Measurements from ENCODE around the gene RPS6KA4.

- TF ChIP-seq CTCF (IDR thresholded peaks at IDR 0.05) (no peak), POLR2A (IDR thresholded peaks at IDR 0.05) (no peak)
These were observed 57.2 kb downstream of the RPS6KA4 start for GRCh38 chr11:64415996-64416728.

Measured in body of pancreas (tissue), 4 donors.